GM21717 (cell line): ENCODE measurements around the gene STX5.
"Not testable (repeated sequence)": the region's sequence is repeated elsewhere in the genome, so short reads cannot be mapped to it uniquely, and the experiment has no call there.

Source experiments
- ATAC-seq: cut with Tn5 transposase; IDR thresholded peaks from one replicate; pipeline ENCODE4 v1.9.1; 2021; ENCODE audit warnings: mild to moderate bottlenecking, moderate library complexity; ENCODE audit not compliant: unreplicated experiment

The STX5 gene

DNA sequence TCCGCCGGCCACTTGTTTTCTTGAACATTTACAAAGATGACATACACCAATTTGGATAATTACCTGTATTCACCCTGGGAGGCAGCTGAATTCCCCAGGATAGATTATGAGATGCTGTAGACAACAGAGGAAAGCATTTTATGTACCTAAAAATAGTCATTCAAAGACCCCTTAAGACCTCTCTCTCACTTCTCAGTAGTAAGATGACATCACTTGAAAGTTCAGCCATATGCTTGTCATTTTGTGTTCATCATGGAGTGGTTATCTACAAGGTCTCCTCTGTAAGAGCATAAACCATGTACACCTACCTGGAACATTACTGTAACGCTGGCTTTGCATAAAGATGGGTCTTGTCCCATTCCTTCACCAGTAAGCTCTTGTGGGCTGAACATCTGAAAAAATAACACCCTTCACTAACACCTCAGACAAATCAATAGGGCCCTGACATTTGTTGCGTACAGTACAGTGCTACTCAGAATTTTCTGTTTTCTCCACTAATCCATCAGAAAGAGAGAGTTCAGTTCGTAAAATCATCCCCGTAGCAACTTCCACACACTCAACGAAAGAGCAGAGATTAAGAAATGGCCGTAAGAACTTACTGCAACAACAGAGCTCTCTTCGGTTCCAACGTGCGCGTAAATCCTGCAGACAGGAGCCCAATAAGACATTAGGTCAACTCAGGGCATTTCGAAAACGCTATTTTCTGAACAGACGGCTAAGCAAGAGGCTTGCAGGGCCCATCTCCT, 23.1 kb upstream of the STX5 start:
- ATAC-seq: no peak

DNA sequence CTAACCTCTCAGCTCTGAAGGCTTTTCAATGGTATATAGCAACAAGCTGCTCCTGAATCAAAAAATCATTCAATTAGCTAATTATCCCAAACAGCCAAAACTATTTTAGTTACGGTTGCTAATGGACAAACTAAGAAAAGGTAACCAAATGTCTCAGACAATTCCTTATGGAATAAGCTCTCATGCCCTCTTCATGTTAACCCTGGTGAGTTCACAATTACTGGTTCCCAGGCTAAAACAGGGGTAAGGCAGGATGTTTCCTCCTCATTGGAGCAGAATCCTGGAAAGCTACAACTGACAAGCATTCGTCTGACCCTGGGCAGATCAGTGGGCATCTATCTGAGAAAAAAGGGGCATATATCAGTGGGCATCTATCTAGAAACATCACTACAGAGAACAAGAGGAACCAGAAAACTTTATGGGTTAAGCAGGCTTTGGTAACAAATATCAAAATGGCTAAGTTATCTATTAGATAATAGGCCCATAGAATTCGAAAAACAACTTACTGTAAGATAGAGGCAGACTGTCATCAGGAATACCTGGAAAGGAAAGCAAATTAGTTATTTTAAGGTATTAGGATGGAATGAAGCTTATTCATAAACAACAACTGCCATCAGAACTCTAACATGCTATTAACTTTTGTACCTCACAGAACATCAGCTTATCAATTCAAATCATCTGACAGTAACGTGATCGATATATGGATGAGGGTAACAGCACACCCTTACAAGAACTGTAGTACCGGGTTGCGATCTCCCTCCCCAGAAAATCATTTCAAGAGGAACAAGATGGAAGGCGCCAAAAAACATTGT, 22.4 kb upstream of the STX5 start:
- no peak for ATAC-seq

DNA sequence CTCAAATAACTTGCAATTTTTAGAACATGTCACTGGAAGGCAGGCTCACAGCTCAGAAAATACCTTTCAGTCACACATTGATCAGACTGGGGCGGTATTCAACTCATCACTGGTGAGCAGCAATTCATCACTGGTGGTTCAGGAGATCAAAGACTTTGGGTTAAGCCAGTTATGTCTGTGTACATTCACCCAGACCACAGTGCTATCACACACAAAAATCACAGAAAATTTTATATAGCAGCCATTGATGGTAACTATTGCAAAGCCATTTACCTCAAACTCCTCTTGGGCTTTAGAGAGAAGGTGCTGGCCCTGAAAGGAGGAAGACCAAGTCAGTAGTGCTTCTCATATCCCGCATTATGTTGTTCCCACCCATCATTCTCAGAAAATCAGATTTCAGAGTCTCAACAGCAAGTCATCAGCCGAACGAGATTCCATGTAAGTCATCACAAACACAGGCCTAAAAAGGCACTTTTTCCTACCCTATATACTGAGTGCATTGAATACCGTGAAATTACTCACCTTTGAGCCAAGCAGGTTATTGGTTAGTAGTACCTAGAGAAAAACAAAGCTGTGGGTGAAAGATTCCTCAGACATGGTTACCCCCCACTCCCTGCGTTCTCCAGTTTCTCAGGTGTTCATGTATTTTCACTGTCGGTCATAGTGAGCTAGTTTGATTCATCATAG, 21.6 kb upstream of the STX5 start:
- ATAC-seq: no peak

DNA sequence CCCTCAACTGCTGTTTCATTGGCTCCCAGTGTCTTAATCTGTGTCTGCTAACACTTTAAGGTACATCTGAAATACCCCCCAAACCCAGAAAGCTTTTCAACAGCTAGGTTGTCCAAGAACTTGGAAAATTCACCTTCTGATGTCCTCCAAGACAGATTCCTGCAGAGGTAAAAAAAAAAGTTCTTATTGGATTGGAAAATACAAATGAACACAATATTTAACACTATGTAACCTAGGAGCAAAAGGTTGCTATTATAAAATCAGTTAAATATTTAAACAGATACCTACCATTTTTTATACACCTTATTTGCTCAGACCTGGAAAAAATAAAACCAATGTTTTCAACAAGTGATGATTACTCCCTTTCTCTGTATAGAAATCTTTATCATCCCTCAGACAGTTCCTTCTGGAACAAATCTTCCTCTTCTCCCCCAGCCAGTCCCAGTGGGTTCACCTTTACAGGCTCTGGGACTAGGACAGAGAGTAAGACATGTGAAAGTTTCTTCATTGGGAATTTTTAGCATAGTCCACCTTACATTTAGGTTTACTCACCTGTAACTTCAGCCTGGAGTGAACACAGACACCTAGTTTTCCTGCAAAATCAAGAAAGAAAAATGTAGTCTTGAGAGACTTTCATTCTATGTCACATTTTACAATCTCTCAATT, 20.8 kb upstream of the STX5 start:
- ATAC-seq: no peak

DNA sequence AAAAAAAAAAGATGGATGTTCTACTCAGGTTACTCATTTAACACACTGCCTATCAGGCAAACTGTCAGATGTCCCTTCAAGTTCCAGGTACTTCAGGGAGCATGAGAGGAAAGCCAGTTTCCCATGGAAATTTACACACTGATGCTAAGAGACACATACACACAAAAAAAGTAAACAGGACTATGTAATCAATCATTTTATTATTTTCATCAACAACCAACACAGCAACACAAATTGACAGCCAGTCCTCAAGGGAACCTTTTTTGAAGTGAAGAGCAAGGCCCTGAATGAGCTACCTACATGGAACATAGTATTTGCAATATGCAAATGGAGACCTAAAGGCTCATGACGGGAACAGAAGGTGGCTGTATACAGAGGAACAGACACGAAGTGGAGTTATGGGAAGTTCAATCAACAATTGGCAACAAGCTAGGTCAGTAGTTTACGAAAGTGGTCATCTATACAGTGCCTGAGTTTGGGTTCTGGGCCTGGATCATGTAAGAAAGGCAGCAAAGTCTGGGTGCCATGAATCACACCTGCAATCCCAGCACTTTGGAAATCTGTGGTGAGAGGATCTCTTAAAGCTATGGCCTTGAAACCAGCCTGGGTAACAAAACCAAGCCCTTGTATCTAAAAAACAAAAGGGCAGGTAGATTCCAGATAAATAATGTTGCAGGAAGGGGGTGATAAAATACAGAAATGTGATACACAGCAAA, 20.1 kb upstream of the STX5 start:
- no peak for ATAC-seq

DNA sequence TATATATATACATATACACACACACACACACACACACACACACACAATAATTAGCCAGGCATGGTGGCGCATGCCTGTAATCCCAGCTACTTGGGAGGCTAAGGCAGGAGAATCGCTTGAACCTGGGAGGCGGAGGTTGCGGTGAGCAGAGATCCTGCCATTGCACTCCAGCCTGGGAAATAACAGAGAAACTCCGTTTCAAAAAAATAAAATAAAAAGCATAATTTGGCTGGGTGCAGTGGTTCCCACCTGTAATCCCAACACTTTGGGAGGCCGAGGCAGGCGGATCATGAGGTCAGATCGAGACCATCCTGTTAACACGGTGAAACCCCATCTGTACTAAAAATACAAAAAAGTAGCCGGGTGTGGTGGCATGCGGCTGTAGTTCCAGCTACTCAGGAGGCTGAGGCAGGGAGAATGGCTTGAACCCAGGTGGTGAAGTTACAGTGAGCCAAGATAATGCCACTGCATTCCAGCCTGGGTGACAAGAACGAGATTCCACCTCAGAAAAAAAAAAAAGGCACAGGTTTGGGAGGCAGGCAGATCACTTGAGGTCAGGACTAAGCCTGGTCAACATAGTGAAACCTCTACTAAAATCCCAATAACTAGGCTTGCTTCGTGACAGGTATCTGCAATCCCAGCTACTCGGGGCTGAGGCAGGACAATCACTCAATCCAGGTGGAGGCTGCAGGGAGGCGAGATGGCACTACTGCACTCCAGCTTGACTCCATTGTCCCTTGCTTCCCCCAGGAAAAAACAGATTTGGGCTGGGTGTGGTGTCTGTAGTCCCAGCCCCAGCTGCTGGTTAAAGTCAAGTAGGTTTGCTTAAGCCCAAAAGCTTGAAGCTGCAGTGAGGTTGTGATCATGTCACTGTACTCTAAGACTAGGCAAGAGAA, 19.3 kb upstream of the STX5 start:
- no peak for ATAC-seq

DNA sequence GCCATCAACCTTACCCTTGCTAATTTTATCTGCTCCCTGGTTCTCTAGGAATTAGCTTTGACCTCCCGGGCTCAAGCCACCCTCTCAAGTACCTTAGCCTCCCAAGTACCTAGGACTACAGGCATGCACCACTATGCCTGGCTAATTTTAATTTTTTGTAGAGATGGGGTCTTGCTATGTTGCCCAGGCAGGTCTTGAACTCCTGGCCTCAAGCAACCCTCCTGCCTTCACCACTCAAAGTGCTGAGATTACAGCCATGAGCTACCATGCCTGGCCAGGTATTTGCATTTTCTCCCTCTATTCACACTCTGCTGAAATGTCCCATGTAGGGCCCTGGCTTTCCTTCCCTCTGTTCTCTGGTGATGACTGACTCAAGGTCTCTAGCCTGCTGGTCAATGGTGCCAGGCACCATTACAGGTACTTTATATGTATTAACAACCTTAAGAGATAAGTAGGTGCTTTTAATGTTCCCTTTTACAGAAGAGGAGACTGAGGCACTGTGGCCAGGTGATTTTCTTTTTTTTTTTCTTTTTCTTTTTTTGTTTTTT, 16.0 kb upstream of the STX5 start:
- no peak for ATAC-seq

DNA sequence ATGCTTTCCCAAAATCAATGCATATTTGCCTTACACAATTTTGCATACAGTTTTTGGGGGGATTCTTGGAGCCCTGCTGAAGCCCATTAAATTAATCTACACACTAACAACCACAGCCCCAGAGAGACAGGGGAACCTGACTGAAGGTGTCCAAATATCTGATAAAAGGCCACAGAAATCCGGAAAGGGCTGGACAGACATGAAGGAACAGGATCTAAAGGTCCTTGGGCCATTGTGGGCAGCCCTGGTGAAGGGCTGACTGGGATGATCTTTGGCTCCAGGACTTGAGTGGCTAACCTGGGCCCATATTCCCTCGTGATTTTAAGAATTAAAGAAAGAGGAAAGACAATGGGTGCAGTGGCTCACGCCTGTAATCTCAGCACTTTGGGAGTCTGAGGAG, 14.3 kb upstream of the STX5 start:
- no peak for ATAC-seq

DNA sequence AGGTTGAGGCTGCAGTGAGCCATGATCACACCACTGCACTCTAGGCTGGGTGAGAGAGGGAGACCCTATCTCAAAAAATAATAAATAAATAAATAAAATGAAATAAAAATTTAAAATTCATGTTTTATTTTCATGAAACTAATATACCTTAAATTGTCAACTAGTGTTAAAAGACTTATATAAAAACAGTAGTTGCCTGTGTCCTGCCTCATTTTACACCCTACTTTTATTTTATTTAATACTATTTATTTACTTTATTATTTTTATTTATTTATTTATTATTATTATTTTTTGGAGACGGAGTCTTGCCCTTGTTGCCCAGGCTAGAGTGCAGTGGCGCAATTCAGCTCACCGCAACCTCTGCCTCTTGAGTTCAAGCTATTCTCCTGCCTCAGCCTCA, 12.3 kb upstream of the STX5 start:
- no peak for ATAC-seq

DNA sequence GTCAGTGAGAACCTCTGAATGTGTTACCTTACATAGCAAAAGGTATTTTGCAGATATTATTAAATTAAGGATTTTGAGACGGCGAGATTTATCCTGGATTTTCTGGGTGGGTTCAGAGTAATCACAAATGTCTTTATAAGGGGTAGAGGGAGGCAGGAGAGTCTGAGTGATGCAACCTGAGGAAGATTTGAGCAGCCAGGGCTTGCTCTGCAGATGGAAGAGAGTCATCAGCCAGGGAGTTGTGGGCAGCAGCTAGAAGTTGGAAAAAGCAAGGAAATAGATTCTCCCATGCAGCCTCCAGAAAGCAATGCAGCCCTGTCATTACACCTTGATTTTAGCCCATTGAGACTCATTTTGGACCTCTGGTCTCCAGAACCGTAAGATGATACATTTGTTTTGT, 11.6 kb upstream of the STX5 start:
- ATAC-seq: no peak

DNA sequence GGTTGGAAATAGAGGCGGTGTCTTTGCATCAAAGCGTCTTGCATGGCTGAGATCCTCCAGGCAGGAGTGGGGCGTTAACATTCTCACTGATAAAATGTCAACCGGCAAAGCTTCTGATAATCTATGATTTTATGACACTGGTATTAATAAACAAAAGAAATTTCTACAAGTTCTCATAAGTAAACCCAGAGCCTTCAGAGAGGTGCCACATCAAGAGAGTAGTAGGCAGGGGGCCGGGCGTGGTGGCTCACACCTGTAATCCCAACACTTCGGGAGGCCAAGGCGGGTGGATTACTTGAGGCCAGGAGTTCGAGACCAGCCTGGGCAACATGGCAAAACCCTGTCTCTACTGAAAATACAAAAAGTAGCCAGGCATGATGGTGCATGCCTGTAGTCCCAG, 11.0 kb upstream of the STX5 start:
- not testable (repeated sequence) for ATAC-seq

DNA sequence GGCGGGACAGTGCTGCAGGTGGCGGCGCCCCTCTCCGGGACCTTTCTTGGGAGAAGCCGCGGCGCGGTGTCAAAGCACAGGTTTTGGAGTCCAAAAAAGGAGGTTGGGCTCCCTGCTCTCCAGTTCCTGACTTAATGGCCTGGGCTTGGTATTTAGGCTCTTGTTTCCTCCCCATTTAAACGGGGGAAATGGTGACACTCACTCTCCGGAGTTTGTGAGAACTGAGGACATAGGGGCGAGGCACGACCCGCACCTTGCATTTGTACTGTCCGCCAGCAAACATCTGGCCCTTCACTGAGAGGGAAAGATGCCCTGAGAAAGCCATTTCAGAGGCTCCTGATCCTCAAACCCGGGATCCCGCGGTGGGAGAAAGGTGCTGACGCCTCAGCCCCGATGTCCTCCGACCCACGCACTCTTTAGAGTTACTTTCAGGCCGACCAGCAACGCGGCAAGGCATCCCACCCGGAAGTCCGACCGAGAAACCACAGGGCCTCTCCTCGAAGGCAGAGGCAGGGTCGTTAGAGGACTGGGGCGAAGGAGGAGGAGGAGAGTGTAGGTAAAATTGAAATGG, 10.4 kb upstream of the STX5 start:
- ATAC-seq: no peak

DNA sequence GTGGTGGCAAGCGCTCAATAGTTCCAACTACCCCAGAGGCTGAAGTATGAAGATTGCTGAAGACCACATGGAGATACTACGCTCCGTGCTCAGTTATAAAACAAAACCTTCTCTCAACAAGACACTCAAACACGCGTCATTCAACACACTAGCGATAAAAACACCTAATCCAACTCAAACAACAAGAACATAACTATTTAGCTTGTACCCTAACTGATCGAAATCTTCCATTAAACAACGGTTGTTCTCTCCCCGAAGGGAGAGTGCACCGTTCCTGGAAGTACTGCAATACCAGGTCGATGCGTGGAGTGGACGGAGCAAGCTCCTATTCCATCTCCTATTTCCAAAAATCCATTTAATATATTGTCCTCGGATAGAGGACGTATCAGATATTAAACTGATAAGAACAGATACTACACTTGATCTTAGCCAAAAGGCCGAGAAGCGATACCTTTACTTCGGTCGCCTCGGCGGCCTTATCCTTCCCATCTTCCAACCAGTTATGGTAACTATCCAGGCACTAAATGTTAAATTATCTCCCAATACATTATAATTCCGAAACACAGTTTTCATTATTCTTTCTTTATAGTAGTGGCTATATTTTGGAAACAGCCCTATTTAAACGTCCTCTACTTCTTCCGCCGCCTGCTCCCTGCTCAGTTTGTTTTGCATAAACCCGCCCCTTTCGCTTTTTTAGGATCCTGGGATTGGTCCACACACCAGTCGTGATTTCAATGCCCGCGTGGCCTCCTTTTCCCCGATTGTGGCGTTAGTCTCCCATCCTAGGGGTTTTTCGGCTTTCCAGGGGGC, 9.7 kb upstream of the STX5 start:
- peak; percentile 53 for ATAC-seq

DNA sequence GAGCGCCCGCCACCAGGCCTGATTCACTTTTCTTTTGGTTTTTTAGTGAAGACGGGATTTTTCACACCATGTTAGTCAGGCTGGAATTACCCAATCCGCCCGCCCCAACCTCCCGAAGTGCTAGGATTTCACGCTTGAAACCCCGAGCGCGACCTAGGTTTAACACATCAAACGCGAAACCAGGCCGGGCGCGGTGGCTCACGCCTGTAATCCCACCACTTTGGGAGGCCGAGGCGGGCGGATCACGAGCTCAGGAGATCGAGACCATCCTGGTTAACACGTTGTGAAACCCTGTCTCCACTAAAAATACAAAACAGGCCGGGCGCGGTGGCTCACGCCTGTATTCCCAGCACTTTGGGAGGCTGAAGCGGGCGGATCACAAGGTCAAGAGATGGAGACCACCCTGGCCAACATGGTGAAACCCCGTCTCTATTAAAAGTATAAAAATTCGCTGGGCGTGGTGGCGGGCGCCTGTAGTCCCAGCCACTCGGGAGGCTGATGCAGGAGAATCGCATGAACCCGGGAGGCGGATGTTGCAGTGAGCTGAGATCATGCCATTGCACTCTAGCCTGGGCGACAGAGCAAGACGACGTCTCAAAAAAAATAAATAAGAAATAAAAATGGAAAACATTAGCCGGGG, 9.0 kb upstream of the STX5 start:
- not testable (repeated sequence) for ATAC-seq

DNA sequence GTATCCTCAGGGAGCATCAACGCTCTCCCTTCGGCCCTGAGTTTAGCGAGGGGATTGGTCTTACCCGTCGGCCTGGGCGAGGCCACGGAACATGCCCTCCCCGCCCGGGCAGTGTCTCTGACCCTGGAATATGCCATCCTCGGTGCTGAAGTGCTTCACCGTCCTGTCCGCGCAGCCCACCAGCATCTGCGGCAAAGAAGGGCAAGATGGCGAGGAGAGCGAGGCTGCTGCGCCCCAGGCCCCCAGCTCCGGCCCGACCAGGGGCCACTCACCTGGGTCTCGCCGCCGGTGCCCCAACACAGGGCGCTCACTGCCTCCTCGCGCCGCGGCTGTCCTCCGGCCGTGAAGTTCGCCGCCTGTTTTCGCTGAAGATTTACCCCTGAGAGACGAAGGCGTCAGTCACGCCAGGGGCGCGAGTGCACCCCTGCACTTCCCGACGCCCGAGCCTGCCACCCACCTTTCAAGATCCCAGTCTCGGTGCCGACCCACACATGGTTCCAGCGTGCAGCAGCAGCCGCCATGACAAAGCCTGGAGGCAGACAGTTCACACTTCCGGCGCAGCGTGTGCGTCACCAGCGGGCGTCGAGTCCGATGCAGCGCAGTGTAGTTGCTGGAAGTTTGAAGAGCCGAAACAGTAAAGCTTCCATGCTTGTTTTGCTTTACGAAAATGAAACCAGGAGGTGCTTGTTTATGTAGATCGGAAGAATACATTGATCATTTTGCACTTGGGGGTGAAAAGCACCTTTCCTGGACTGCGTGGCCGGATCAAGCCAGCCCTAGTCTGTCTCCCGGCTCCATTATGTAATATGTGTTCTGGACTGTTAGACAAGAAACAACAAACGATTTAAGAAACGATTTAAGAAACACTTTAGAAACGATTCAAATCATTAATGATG, 7.4 kb upstream of the STX5 start, which contains the start of gene WDR74:
WDR74 (minus strand) TSS at position 541 of the 896 bp plus-strand sequence; CDS start at position 521, 20 bp downstream.
- ATAC-seq: peak; percentile 39

DNA sequence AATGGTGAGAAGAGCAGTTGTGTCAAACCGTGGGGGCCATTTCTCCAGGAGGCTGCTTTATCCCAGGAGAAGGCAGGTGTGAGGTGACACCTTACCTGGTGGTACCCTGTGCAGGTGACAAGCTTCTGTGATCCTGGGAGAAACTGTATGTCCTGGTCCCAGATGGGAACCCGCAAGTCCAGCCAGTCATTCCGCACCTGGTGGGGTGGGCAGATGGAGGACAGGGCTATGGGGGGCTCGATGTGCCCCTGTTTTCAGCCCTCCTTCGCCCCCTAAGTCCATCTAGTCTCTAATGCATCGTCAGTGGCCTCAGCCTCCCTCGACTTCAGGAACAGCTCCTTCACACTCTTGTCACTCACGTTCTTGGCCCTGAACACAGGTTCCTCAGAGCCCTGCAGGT, 3.5 kb upstream of the STX5 start:
- no peak for ATAC-seq
